Calu3 (cell line): ENCODE data around the gene TSHZ1. TPM values are rescaled to one million over a fixed set of nuclear protein-coding genes. Genes with fewer than 3 reads are reported as not detected.

ENCODE experiments used
- BruUV-seq: library from RNA; stranded (reverse); fragments of 400-500 nt; replicated peaks from 2 replicates; lab custom pipeline; 2021; lab: Mats Ljungman, UMichigan
- CTCF ChIA-PET: fragments of 300-600 bp; sonication (Branson Sonifier 250); formaldehyde crosslinking; loops from one replicate; lab custom pipeline; 2022; ENCODE audit warnings: antibody characterized with exemption; lab: Charles Lee
- DNase-seq: peaks from one replicate; pipeline ENCODE4 v3.0.0; 2022
- H3K27ac Mint-ChIP-seq: one replicate; pipeline ENCODE4 v1.8.0; 2022; ENCODE audit warnings: mixed read lengths; ENCODE audit not compliant: unreplicated experiment
- H3K27me3 Mint-ChIP-seq: one replicate; pipeline ENCODE4 v1.8.0; 2022; ENCODE audit warnings: mixed read lengths; ENCODE audit not compliant: unreplicated experiment
- H3K36me3 Mint-ChIP-seq: one replicate; pipeline ENCODE4 v1.8.0; 2022; ENCODE audit warnings: mild to moderate bottlenecking, moderate library complexity, mixed read lengths; ENCODE audit not compliant: insufficient read depth, unreplicated experiment
- H3K4me1 Mint-ChIP-seq: one replicate; pipeline ENCODE4 v1.8.0; 2022; ENCODE audit warnings: mild to moderate bottlenecking, low read depth, mixed read lengths; ENCODE audit not compliant: unreplicated experiment
- H3K4me3 Mint-ChIP-seq: one replicate; pipeline ENCODE4 v1.8.0; 2022; ENCODE audit warnings: mild to moderate bottlenecking, low read depth, moderate library complexity, mixed read lengths; ENCODE audit not compliant: unreplicated experiment
- H3K9me3 Mint-ChIP-seq: one replicate; pipeline ENCODE4 v1.8.0; 2022; ENCODE audit warnings: low read depth, mixed read lengths; ENCODE audit not compliant: unreplicated experiment
- CTCF ChIP-seq: fragments of 200-600 bp; IDR thresholded peaks from one replicate; pipeline ENCODE4 v1.8.0; 2022; ENCODE audit warnings: antibody characterized with exemption; ENCODE audit not compliant: unreplicated experiment
- intact Hi-C: fragments of 100-400 bp; cut with micrococcal nuclease; formaldehyde crosslinking; loops from one replicate; pipeline ENCODE4 v1.10.0; 2022; ENCODE audit not compliant: unreplicated experiment
- total RNA-seq: library from RNA; stranded (reverse); gene quantifications from 2 replicates; pipeline ENCODE4 v1.2.3, GENCODE V29; 2022

Gene TSHZ1
- total RNA-seq, 1 experiment from 2014 or later, result 10.8 TPM

- no peak overlapping the region for H3K27ac Mint-ChIP-seq
- no peak overlapping the region for H3K4me3 Mint-ChIP-seq
- DNase-seq, result no peak
- BruUV-seq, result no TSS peak
- peaks cover 15% of the 10 kb centered on the region for H3K4me1 Mint-ChIP-seq
- CTCF ChIA-PET, result no interaction called here
- TF ChIP-seq CTCF, result no peak
- H3K27me3 Mint-ChIP-seq, result peaks cover 31% of the 10 kb centered on the region
- intact Hi-C loops, result no loop called here
- H3K36me3 Mint-ChIP-seq, result no peaks in the 10 kb centered on the region
- H3K9me3 Mint-ChIP-seq, result no peaks in the 10 kb centered on the region
These were observed 39.7 kb upstream of the TSHZ1 start for GRCh38 chr18:75170916-75171315.

GRCh38 chr18:75172299-75173124 is 38.1 kb upstream of the TSHZ1 start:
- H3K27ac Mint-ChIP-seq, result no peak overlapping the region
- CTCF ChIA-PET, result interaction anchor here (0.8 kb wide), 1 partner anchor 11 kb away, joined by 4 read pairs; no protein-coding TSS in a partner anchor
- no peaks in the 10 kb centered on the region for H3K9me3 Mint-ChIP-seq
- H3K4me3 Mint-ChIP-seq, result no peak overlapping the region
- DNase-seq, result no peak
- intact Hi-C loops, result no loop called here
- no peaks in the 10 kb centered on the region for H3K36me3 Mint-ChIP-seq
- TF ChIP-seq CTCF, result no peak
- peaks cover 15% of the 10 kb centered on the region for H3K4me1 Mint-ChIP-seq
- no TSS peak for BruUV-seq
- H3K27me3 Mint-ChIP-seq, result peaks cover 21% of the 10 kb centered on the region

GRCh38 chr18:75173125-75173432 is 37.5 kb upstream of the TSHZ1 start:
- intact Hi-C loops, result no loop called here
- Mint-ChIP-seq H3K27me3 (peaks cover 21% of the 10 kb centered on the region), H3K9me3 (no peaks in the 10 kb centered on the region), H3K4me3 (no peak overlapping the region), H3K36me3 (no peaks in the 10 kb centered on the region), H3K27ac (no peak overlapping the region), H3K4me1 (peaks cover 15% of the 10 kb centered on the region)
- CTCF ChIA-PET, result no interaction called here
- no TSS peak for BruUV-seq
- DNase-seq, result no peak
- no peak for TF ChIP-seq CTCF

- Mint-ChIP-seq H3K4me1 (peaks cover 15% of the 10 kb centered on the region), H3K4me3 (no peak overlapping the region), H3K27me3 (peaks cover 21% of the 10 kb centered on the region), H3K36me3 (no peaks in the 10 kb centered on the region), H3K27ac (no peak overlapping the region), H3K9me3 (no peaks in the 10 kb centered on the region)
- BruUV-seq, result no TSS peak
- CTCF ChIA-PET, result no interaction called here
- intact Hi-C loops, result no loop called here
- DNase-seq, result no peak
- TF ChIP-seq CTCF, result no peak
These were observed 36.9 kb upstream of the TSHZ1 start for GRCh38 chr18:75173738-75174137.
